HG02763 (cell line): Measurements from ENCODE around the gene OGFOD3.

Experiments used
- ATAC-seq: cut with Tn5 transposase; IDR thresholded peaks from one replicate; pipeline ENCODE4 v1.9.1; 2021; ENCODE audit warnings: mild to moderate bottlenecking, moderate library complexity; ENCODE audit not compliant: unreplicated experiment

The OGFOD3 gene

DNA sequence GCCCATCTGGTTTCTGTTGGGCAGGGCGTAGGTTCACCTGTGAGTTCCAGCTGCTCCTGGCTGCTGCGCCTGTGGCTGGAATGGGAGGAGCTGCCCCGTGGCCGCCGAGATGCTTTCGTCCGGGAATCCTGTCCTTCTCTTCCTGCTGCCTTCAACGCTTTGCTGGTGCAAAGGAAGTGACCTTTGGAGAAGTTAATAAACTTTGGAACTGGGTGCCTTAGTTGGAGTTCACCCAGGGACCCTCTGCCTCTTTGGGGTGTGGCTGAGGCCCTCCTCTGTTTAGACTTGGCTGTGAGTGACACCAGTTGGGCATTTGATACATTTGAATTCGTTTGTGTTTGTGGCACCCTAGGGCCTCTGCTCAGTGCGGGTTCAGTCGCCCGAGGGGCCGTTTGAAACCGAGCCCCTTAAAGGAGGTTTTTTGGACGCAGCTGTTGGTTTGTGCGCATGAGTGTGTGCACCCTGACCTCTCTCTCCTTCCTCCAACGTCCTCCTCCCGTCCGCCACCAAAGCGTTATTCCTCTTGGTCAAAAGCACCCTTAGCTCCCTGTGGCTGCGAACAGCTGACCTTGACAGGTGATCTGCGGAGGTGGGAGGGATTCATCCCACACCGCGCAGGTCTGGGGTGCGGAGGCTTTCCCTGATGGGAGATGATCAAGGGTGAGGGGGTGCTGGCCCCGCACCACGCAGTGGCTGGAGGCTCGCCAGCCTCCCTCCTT is 75.9 kb downstream of the OGFOD3 start:
- no peak for ATAC-seq

DNA sequence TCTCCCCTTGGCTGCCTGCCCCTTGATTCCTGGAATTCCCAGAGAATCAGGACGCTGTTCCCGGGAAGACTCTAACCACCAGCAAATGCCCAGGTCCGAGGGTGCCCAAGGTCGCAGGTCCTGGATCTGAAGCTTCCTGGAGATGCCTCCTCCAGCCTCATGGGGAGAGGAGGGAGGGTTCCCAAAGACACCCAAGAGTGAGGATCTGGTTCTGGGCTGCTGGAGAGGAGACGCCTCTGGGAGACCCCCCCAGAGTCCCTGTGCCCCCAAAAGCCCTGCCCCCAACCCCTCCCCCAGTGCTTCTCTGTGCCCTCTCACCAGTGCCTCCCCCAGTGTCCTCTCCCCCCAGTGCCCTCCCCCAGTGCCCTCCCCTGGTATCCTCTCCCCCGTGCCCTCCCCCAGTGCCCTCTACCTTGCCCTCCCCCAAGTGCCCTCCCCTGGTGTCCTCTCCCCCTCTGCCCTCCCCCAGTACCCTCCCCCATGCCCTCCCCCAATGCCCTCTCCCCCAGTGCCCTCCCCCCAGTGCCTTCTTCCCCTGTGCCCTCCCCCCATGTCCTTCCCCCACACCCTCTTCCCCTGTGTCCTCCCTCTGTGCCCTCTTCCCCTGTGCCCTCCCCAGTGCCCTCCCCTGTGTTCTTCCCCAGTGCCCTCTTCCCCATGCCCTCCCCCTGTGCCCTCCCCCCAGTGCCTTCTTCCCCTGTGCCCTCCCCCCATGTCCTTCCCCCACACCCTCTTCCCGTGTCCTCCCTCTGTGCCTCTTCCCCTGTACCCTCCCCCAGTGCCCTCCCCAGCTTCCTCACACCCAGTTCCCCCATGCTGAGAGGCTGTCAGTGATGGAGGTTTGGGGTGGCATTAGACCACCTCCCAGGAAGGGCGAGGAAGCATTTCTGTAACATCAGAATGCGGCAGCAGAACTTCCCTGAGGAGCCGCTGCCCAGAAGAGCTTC is 78.5 kb downstream of the OGFOD3 start:
- ATAC-seq = no peak
